ENCODE measurements around the gene TDRKH. TPM values are rescaled to one million over a fixed set of nuclear protein-coding genes. Genes with fewer than 3 reads are reported as not detected.

The TDRKH gene, protein sequence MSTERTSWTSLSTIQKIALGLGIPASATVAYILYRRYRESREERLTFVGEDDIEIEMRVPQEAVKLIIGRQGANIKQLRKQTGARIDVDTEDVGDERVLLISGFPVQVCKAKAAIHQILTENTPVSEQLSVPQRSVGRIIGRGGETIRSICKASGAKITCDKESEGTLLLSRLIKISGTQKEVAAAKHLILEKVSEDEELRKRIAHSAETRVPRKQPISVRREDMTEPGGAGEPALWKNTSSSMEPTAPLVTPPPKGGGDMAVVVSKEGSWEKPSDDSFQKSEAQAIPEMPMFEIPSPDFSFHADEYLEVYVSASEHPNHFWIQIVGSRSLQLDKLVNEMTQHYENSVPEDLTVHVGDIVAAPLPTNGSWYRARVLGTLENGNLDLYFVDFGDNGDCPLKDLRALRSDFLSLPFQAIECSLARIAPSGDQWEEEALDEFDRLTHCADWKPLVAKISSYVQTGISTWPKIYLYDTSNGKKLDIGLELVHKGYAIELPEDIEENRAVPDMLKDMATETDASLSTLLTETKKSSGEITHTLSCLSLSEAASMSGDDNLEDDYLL
- 4.6 and 9.6 TPM in 2 replicates for total RNA-seq

DNA sequence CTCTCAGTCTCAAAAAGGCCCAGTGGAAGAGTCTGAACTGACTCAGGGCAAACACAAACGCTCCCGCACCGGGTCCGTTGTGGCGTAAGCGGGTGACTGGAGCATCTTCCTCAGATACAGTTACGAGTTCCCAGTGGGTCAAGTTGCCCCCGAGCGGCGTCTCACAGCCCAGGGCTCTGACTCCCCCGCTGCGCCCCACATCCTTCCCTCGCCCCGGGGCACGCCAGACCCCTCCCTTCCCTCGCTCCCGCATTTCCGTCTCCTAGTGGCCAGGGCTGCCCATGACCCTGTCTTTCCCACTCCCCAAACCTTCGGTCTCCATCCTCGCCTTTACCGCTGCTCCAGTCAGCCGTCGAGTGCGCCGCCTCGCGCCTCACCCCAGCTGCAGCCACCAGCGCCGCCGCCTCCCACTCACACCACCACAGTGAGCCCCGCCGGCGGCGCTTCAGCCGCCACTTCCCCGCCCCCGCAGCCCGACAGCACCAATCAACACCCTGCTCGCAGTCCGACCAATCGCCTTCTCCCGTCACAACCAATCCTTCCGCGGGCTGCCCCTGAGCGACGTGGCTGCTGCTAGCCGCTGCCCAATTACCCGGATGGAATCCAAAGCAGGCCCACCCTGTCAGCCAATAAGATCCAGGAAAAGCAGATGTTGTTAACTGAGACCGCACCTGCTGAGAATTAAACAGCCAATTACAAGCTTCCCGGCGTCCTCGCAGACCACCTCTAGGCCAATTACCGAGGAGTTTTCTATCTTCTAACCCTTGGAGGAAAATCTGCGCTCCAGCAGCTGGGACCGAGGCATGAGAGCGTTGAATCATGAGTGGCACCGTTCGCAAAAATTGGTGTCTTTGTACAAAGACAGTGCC is at the start of gene TDRKH:
TSS of gene TDRKH (minus strand) at position 430 of the 869 bp plus-strand sequence. CDS start 7,478 bp downstream, outside the sequence.
- peak; percentile 100 for DNase-seq

DNA sequence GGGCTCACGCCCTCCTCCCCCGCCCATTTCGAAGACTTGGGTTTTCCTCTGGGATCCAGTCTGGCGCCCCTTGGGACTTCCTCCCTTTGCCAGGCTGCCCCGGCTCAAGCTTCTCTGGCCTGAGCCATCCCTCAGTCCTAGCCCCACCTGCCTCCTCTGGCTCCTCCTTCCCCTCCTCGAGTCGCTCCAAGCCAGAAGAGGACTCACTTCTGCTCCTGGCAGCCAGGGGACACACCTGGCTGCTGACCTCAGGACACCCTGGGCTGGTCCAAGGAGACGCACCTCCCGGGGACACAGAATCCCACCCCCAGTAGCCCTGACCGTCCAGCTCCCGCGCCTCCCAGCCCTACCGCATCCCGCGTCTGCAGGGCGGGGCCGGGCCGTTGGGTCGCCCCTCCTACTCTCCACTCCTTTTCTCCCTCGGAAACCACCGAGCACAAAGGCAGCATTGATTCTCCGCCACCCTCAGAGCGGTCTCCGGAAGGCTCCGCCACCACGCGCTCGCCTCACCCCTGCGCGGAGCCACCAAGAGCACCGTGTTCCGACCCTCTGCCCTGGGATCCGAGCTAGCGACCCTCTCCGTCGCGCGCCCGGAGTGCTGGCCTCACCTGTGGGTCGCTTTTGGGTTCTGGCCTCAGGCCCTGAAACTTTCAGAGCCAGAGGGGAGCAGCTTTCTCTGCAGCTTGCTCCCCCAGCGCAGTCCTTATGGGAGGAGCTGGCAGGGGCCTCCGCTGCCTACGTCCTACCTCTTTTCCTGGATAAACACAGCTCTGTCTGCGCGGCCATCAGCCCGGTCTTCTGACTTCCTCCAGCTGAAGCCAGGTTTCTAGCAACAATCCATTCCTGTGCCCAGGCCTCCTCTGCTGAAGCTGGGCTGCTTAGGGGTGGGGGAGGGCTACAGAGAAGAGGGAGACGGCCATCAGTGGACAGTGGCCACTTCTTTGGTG is 49.4 kb upstream of the TDRKH start, which contains the start of gene C2CD4D:
TSS of gene C2CD4D (minus strand) at position 364 of the 947 bp plus-strand sequence. CDS start 831 bp downstream, outside the sequence.
- DNase-seq: peak; percentile 36

DNA sequence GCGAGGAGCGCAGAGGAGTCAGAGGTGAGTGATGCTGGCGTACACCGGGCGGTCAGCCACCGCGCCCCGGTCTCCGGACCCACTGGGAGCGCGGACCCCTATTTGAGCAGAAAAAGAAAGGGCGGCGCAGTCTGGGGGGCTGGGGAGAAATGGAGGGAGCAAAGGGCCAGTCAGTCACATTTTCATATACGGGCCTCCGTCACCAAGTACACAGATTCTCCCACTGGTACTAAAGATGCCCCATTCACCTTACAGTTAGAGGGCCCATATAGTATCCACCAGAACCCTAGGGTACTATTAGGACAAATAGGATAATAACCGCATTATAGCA is 48.7 kb upstream of the TDRKH start:
- no peak for DNase-seq

DNA sequence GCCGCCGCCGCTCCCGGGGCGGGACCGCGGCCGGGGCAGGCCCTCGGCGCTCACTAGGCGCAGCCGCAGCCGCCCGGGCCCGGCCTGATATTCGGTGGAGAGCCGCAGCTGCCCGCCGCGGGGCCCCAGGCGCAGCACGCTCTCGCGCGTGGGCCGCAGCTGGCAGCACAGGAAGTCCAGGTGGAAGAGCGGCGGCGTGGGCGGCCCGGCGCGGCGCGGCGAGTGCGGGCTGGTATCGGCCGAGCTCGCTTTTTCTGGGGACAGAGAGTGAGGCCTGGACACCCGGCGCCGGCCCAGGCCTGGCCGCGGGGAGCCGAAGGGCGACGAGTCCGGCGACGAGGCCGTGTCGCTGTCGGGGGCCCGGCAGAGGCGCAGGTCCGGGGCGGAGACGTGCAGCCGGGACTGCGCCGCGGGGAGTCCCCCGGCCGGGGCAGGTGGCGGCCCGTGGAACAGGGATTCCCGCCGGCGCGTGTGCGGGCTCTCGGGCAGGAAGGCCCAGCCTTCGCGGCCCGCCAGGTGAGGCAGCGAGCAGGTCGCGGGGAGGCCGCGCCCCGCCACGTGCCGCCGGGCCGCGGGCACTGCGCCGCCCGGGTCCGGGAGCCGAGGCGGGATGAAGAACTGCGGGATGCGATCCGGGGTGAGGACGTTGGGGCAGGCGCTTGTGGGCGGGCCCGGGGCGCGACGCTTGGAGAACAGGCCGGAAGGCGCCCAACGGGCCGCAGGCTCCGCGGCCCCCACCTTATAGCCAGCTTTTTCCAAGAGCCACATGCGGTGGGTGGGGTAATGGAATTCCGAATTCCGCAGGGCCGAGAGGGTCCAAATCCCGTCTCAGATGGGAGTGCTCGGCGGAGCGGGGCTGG is 48.2 kb upstream of the TDRKH start:
- peak; percentile 29 for DNase-seq

DNA sequence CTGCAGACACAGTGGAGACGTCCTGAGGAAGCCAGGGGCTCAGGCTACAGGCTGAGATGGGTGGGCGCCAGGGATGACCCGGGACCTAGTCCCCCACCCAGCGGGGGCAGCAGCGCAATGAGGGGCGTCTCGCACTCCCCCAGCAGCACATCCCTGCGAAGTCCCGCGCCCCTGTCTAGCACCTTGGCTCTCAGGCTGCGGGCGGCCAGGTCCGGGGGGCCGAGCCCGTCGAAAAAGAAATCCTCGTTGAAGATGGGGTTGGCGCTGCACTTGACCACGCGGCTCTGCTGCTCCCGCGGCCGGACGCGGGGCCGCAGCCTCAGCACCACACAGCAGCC is 47.6 kb upstream of the TDRKH start:
- no peak for DNase-seq

DNA sequence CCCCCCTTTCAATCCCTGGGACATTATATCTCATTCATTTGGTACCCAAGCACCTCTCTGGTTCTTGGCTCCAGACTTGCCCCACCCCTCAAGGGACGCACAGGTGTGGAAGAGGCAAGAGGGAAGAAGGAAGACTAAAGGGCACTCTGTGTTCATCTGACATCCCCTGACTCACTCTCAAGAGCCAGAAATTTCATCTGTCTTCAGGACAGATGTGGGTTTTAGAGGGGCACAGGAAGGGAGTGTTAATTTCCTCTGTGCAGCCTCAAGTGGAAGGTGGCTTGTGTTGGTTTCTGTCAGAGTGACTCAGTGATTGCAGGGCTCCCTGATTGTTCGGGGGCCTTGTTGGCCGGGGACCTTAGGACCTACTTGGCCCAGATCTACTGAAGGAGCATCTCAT is 46.9 kb upstream of the TDRKH start:
- no peak for DNase-seq

DNA sequence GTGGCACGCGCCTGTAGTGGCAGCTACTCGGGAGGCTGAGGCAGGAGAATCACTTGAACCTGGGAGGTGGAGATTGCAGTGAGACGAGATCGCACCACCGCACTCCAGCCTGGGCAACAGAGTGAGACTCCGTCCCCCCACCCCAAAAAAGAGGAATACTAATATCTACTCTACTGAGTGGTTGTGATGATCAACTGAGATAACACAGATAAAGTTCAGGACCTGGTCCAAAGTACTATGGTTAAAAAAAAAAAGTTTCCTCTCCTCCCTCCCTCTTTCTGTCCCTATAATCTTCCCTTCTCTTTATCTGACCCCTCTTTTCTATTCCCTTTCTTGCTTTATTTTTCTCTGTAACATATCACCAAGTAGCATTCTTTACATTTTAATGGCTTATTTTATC is 45.3 kb upstream of the TDRKH start:
- no peak for DNase-seq

DNA sequence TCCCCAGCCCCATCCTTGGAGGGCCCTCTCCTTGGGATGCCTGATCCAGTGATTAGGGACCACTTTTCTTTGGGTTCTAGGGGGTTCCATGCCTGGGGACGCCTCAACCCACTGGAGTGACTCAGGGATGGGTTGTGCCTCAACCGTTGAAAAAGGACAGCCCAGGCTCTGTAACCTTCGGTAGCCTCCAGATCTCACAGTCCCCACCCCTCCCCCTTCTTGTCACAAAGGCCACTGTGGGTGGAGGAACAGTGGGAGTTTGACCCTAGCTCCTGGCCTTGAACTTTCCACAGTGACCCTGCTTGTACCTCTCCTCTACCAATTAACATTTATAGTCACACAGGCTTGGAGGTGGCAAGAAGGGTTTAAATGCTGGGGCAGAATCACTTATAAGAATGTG is 43.9 kb upstream of the TDRKH start:
- no peak for DNase-seq

DNA sequence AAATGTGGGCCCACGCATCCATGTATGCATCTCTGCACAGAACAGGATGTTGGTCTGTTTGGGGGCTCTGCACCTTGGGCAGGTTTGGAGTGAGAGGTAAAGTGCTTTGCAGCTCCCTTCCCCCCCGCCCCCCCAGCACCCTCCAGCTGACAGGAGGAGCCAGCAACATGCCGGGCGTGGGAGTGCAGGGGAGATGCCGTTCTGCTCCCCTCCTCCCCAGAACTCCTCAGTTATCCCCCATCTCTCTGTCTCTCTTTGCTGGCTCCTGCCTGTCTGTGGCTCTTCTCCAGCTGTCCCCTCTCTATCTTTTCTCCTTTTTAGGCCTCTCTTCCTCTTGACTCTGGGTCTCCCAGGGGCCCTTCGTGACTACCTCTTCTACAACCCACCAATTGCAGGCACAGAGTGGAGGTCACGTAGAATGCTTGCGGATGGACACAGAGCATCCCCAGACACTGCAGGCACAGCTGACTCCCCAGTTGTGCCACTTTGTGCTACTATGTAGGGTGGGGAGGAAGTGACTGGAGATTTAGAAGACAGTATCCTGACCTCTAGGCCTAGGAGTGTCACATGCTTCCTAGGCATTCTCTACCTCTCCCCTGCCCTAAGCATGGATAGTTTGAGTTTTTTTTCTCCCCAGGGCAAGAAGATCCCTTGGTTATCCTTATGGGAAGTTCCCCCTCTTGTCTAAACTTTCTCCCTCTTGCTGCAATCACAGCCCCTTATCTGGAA is 43.0 kb upstream of the TDRKH start:
- no peak for DNase-seq

DNA sequence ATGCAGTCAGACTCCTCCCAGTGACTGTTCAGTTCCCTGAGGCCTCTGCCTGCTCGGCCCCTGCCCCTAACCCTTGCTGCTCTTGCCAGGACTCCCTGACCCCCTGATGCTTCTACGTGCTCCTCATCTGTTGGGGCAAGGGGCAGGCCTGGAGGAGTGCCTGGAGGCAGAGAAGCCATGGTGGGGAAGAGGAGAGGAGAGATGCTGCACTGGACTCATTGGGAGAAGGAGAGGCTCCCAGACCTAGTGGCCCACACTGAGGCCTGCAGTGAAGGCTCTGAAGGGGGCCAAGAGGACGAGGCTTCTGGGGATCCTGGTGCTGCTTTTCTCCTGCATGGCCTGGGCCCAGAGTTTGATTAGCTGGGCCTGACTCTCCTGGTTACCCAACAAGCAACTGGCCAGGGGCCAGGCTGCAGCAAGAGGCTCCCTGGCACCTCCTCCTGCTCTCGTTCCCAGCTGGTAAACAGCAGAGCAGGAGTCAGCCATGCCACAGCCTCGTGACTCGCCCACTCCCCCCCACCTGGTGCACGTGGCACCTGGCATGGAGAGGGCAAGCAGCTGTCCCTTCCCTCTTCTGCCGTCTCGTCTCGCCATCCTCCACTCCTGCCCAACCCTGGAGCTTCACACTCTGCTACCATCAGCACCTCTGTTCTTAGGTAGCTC is 42.1 kb upstream of the TDRKH start:
- no peak for DNase-seq

DNA sequence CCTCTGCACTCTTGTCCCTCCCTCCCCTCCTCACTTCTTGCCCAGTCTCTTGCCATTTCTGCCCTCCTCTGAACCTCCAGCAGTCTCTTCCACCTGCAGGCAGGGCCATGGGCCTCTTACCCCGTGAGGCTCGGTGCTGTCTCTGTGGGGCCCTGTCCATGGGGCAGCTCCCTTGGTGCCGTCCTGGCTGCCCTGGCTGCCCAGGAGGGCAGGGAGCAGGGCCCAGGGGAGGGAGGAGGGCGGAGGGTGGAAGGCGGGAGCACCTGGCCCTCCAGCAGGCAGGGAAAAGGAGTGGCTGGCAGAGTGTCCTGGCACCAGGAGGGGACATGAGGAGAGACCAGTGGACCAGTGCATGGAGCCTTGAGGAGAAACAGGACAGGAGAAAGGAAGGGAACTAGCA is 41.3 kb upstream of the TDRKH start, which contains the start of gene RORC:
TSS of gene RORC (minus strand) at position 198 of the 400 bp plus-strand sequence. CDS start at position 160, 38 bp downstream.
- no peak for DNase-seq

DNA sequence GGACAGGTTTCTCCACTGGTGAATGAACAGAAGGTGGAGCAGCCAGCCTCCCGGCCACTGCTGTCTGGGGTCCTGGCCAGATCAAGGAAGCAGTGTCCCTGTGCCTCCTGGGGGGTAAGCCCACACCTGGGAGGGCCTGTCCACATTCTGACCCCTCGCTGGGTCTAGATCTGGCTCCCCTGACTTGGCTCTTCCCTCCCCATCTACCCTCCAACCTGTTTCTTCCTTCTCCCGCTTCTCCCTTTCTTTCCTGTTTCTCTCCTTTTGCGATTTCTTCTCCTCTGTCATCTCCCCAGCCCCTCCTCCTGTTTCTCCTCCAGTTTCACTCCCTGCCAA is 40.9 kb upstream of the TDRKH start:
- DNase-seq: no peak

DNA sequence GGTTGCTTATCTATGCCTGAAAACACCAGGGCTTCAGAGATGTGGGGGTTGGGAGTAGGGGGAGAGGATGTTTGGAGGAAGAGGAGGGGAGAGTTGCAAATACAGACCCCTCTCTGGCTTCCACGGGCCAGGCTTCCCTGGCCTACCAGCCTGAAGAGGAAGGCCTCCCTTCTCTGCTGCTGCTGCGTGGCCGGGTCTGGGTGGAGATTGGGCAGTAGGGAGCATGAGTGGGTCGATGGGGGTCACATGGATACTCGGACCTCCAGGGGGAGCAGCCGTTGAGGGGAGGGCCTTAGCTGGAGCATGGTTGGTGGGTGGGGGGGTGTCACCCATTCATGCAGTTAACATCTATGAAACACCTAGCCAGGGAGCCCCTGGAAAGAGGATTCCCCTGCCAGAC is 39.8 kb upstream of the TDRKH start:
- no peak for DNase-seq

DNA sequence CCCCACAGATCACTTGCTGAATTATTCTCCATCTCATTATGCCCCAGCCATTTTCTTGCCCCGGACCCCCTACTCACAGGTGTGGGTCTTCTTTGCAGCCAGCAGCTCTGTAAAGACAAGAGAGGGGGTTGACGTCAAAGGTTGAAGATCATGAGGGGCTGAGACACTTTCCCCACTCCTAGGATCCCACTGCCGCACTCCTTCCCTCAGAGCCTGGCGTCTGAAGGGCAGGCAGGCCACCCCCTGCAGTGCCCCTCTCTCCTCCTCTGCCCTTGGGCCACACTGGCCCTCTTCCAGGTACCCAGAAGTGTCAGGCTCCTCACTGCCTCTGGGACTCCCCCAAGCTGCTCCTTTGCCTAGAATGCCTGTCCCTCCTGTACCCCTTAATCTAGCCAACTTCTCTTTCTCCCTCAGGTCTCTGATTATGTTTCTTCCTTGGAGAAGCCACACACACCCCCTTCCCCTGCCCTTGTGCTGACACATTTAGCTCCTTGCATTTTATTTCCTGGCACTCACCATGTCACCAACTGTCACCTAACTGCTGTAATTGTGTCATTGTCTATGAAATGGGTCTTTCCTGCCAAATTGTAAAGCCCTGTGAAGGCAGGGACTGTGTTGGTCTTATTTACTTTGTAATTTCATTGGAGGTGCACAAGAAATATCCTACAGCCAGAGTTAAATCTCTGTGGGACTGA is 39.2 kb upstream of the TDRKH start:
- no peak for DNase-seq

DNA sequence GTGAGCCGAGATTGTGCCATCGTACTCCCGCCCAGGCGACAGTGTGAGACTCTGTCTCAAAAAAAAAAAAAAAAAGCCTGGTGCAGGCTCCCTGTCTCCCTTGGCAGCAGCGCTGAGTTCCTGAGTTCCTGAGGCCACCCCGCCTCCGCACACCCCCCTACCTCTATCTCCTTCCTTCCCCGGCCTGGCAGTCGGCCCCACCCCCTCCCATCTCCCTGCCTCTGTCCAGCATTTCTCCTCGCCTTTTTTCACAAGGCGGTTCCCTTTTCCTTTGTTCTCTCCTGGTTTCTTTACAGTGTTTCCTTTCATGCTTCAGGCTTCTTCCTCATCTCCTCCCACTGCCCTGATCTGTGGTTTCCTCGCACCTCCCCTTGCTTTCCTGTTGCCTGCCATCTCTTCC is 38.6 kb upstream of the TDRKH start:
- DNase-seq: peak; percentile 59

DNA sequence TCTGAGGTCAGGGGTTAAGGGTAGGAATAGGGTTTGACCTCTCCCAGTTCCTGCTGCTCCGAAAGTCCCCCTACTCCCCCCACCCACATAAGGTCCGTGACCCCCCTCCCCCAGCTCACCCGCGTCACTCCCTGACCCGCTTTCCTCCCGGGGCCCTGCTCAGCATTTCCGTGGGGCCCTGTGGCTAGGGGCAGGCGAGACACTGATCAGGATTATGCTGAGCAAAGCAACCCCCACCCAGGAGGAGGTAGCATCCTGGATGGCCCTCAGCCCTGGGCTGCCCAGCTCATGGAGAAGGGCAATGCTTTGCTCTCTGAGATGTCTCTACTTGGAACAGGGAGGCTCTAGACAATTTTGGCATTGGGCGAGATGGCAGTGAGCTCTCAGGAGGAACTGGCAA is 37.6 kb upstream of the TDRKH start:
- no peak for DNase-seq

DNA sequence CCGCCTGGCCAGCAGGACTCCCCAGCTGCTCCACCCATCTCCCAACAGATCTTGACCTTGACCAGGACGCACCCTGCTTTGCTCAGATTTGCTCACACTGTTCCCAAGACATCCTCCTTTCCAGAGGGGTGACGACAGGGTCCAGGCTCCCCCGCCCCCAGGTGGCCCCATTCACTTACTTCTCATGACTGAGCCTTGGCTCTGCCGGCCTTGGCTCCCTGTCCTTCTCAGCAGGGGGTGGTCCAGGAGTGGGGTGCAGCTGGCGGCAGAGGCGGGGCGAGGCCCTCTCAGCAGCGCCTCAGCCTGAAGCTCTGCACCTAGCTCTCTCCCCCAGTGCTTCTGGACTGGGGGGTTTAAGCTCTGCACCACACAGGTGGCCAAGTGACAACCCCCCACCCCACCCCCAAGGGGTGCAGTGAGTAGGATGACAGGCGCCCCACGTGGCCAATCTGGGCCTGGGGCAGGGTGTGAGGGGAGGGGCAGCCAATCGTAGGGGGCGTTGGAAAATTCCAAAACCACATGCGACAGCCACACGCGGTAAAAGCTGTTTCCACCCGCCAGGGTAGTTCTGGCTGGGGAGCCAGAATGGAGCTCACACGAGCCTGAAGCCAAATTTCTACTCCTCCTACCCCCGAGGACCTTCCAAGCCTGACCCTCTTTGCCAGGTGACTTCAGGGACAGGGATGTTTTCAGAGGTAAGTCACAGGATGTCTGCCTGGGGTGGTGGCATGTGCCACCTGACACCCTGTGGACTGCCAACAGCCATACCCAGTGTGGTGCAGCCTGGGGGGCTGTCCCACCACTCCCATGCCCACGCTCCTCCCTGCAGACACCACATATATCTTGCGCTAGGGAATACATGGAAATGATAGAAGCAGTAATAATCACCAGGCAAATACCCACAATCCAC is 35.7 kb upstream of the TDRKH start:
- DNase-seq: no peak

DNA sequence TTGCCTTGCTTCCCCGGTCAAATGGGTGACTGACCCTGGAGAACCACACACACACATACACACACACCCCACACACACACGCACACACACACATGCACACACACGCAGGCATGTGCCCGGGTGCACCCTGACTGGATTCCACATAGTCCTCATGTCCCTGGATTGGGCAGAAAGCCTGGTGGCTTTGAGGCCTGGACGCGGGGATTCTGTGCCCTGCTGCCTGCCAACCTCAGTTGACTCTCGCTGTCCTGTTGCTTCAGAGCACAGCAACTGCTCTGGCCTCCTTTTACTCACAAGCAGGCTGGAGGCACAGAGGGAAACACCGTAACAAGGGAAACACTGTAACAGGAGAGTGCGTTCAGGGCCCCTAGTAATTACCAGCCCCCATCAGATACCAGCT is 34.9 kb upstream of the TDRKH start:
- DNase-seq: no peak
